IPS-20b (cell line): Measurements from ENCODE around the gene COIL.

Source experiments
- H3K27ac ChIP-seq: one replicate; pipeline ENCODE4 v1.5.1; 2013; ENCODE audit warnings: low read length
- H3K27me3 ChIP-seq: 2 replicates; pipeline ENCODE4 v1.6.1; 2013; ENCODE audit warnings: mild to moderate bottlenecking, low read length, inconsistent platforms; ENCODE audit not compliant: insufficient read depth
- H3K36me3 ChIP-seq: 2 replicates; pipeline ENCODE4 v1.6.1; 2013; ENCODE audit warnings: low read depth, mild to moderate bottlenecking, inconsistent platforms, low read length, moderate library complexity; ENCODE audit not compliant: insufficient read depth
- H3K4me1 ChIP-seq: 2 replicates; pipeline ENCODE4 v1.6.1; 2013; ENCODE audit warnings: mild to moderate bottlenecking, control low read depth, inconsistent platforms, low read length, moderate library complexity; ENCODE audit not compliant: insufficient read depth
- H3K4me3 ChIP-seq: 2 replicates; pipeline ENCODE4 v1.5.1; 2013; ENCODE audit warnings: mild to moderate bottlenecking, low read length, inconsistent platforms
- H3K9ac ChIP-seq: 2 replicates; pipeline ENCODE4 v1.6.1; 2013; ENCODE audit warnings: low read depth, mild to moderate bottlenecking, inconsistent platforms, low read length, moderate library complexity
- H3K9me3 ChIP-seq: 2 replicates; pipeline ENCODE4 v1.6.1; 2013; ENCODE audit warnings: mild to moderate bottlenecking, low read depth, low read length, inconsistent platforms; ENCODE audit not compliant: insufficient read depth

COIL gene

DNA sequence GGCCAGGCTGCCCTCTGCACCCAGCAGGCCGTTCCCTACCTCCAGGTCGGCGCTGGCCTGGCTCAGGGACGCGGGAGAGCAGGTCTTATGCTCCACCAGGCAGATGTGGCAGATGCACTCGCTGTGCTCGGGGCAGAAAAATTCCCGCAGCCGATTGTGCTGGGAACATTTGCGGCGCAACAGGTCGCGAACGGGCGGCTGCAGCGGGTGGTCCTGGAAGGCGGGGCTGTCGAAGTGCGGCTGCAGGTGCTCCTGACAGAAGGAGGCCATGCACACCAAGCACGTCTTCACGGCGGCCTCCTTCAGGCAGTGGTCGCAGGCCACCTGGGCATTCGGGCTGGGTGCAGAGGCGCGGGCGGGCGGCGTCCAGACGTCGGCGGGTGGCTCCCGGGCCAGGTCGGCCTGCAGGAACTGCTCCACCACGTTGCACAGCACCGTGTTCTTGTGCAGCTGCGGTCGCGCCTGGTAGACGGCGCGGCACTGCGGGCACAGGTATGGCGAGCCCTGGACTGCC, 47.4 kb downstream of the COIL start:
- Histone ChIP-seq H3K27ac (no peak overlapping the region), H3K27me3 (peaks cover 38% of the 10 kb centered on the region), H3K4me1 (no peaks in the 10 kb centered on the region), H3K9ac (peak overlapping the region; percentile 55; the same call in 1 of the 2 replicates), H3K9me3 (no peaks in the 10 kb centered on the region), H3K36me3 (peaks cover 2% of the 10 kb centered on the region; the same call in 1 of the 2 replicates), H3K4me3 (peak overlapping the region; percentile 84)

DNA sequence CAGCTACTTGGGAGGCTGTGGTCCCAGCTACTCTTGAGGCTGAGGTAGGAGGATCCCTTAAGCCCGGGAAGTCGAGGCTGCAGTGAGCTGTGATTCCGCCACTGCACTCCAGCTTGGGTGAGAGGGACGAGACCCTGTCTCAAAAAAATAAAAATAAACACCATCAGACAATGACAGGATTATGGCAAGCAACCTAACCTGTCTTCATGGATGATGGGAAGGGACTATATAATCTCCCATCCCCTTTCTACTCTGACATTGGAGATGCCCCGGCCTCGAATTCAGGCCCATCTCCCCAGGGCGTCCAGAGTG, 47.9 kb downstream of the COIL start:
- H3K27ac ChIP-seq = no peak overlapping the region
- H3K9me3 ChIP-seq = no peaks in the 10 kb centered on the region
- peak overlapping the region; percentile 18; the same call in 1 of the 2 replicates for H3K9ac ChIP-seq
- peaks cover 38% of the 10 kb centered on the region for H3K27me3 ChIP-seq
- H3K4me1 ChIP-seq = no peaks in the 10 kb centered on the region
- peak overlapping the region; percentile 84 for H3K4me3 ChIP-seq
- H3K36me3 ChIP-seq = peaks cover 6% of the 10 kb centered on the region

DNA sequence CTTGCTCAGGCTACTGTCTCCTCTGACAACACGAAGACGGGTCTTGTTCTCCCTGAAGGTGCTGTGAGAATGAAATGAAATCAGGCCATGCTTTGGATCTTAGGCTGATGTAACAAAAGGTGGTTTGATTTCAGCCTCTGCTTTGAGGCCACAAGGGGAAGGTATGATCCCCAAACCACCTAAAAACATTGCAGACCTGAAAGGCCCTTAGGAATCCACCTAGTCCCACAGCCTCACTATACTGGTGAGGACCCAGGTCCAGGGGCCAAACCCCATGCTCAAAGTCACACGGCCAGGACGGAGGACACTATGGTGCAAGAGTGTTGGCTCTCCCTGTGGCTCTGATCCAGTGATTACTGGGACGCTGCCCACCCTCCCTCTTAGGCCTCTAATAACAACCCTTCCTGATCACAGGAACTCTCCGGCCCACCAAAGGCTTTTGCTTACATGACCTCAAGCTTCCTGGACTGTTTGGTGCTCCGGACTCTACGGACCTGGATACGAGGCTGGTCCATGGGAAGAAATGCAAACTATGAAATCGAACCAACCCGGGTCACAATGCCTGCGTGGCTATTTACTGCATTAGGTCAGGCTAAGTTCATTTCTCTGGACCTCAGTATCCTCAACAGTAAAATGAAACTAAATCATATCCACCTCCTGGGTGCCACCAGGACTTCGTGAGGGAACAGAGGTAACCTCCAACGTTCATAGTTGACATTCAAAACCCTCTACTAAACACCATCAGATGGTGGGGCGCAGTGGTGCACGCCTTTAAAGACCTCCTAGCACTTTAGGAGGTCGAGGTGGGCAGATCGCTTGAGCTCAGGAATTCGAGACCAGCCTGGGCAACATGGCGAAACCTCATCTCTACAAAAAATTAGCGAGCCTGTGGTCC, 48.5 kb downstream of the COIL start:
- H3K27ac ChIP-seq = no peak overlapping the region
- no peak overlapping the region for H3K9ac ChIP-seq
- H3K4me1 ChIP-seq = no peaks in the 10 kb centered on the region

DNA sequence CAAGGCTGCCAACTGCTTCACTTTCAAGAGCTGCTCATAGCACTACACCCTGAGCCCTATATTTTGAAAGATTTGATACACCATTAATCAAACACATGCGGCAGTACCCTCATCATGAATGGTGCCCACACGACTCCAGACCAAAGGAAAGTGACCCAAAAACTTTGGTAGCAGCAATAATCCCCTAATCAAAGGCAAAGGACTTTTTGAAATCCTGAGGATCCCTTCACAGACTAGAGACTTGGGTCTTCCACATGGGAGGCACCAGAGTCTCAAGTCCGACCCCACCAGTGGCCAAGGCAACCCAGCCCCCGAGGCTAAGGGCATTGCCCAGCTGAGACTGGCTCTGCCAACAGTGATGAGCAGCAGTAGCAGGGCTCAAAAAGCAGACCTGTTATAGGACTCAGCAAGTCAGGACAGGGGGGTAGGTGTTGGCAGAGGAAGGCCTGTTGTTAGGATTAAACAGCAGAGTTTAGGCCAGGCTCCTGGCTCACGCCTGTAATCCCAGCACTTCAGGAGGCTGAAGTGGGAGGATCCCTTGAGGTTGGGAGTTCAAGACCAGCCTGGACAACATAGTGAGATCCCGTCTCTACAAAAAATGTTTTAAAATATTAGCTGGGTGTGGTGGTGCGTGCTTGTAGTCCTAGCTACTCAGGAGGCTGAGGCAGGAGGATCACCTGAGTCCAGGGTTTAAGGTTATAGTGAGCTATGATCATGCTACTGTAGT, 50.2 kb downstream of the COIL start:
- H3K9ac ChIP-seq = no peak overlapping the region
- no peaks in the 10 kb centered on the region for H3K4me1 ChIP-seq
- peaks cover 24% of the 10 kb centered on the region for H3K36me3 ChIP-seq
- H3K9me3 ChIP-seq = no peaks in the 10 kb centered on the region
- H3K4me3 ChIP-seq = no peak overlapping the region
- no peak overlapping the region for H3K27ac ChIP-seq
- H3K27me3 ChIP-seq = peaks cover 32% of the 10 kb centered on the region

More for the DNA sequence above, 48.5 kb downstream of the COIL start:
- Histone ChIP-seq H3K27me3 (peaks cover 38% of the 10 kb centered on the region), H3K4me3 (peak overlapping the region; percentile 84), H3K36me3 (peaks cover 12% of the 10 kb centered on the region), H3K9me3 (no peaks in the 10 kb centered on the region)

DNA sequence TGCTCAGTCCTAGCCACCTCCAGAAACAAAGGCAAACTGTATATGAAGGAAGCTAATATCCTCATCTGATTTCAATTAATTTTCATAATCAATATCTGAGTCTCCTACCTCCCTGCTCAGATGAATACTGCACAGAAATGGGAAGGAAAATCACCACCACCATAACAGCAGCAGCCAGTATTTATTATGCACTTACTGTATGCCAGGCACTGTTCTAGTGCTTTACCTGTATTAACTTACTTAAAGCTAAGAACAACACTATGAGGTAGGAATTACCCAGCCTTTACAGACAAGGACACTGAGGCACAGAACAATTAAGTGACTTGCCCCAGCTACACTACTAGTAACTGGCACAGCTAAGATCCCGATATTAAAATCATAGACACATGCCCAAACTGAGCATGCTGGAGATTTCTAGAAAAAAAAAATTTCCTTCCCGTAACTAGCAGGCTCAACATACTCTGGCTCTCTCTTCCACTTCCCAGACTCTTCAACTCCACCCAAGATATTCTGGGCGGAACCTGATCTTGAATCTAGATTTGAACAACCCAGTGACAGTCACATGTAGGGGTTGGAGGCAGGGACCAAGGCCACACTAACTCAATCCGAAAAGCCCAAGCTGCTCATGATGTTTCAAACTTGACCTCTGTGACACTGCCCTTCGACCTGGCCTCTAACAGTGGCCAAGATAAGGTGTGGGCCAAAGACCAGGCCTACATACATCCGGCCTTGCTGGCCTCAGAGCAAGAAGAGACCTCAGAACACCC, 50.9 kb downstream of the COIL start:
- no peak overlapping the region for H3K9ac ChIP-seq
- peaks cover 26% of the 10 kb centered on the region for H3K36me3 ChIP-seq
- H3K9me3 ChIP-seq = no peaks in the 10 kb centered on the region
- peaks cover 25% of the 10 kb centered on the region for H3K27me3 ChIP-seq
- no peak overlapping the region for H3K4me3 ChIP-seq
- no peaks in the 10 kb centered on the region for H3K4me1 ChIP-seq
- no peak overlapping the region for H3K27ac ChIP-seq

DNA sequence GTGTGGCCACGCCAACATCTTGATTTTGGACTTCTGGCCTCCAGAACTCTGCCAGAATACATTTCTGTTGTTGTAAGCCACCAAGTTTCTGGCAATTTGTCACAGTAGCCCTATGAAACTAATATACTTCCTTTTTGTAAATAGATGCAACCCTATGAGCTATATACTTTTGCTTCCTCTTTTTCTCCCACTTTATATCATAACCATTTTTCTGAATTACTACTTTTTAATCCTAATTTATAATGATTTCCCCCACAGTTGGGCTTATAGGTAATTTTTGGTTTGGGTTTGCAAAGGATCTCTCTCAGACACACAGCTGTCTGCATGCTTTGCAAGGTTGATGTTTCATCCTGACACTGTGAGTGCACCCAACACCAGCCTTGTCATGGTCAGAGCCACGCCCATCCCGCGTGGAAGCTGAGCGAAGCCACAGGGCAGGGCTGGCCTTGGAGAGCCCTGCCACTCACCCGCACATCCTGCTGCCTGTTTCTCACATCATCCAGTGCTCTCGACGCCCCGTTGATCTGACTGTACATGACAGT, 52.8 kb downstream of the COIL start:
- Histone ChIP-seq H3K9me3 (no peaks in the 10 kb centered on the region), H3K4me1 (no peaks in the 10 kb centered on the region), H3K27me3 (peaks cover 8% of the 10 kb centered on the region), H3K36me3 (peaks cover 44% of the 10 kb centered on the region), H3K27ac (no peak overlapping the region), H3K4me3 (no peak overlapping the region), H3K9ac (no peak overlapping the region)

DNA sequence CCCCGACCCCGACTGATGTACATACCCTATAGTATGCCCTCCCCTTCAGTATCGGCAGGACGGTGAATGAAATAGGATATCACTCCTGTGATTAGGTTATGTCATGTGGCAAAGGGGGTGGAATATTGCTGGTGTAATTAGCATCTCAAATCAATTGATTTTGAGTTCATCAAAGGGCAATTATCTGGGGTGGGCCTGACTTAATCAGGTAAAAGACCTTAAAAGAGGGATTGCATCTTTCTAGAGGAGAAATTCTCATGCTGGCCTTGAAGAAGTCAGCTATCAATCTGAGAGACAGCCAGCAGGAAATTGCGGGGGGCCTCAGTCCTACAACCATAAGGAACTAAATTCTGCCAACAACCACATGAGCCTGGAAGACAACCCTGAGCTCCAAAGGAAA, 57.3 kb downstream of the COIL start:
- H3K36me3 ChIP-seq = peaks cover 83% of the 10 kb centered on the region
- H3K4me1 ChIP-seq = no peaks in the 10 kb centered on the region
- no peaks in the 10 kb centered on the region for H3K27me3 ChIP-seq
- no peak overlapping the region for H3K9ac ChIP-seq
- H3K9me3 ChIP-seq = no peaks in the 10 kb centered on the region
- H3K4me3 ChIP-seq = no peak overlapping the region
- H3K27ac ChIP-seq = no peak overlapping the region

- Histone ChIP-seq H3K4me1 (no peaks in the 10 kb centered on the region), H3K4me3 (no peak overlapping the region), H3K36me3 (peaks cover 83% of the 10 kb centered on the region), H3K27me3 (no peaks in the 10 kb centered on the region), H3K9ac (no peak overlapping the region), H3K9me3 (no peaks in the 10 kb centered on the region), H3K27ac (no peak overlapping the region)
Measured at GRCh38 chr17:56902348-56902747, 58.5 kb downstream of the COIL start.

DNA sequence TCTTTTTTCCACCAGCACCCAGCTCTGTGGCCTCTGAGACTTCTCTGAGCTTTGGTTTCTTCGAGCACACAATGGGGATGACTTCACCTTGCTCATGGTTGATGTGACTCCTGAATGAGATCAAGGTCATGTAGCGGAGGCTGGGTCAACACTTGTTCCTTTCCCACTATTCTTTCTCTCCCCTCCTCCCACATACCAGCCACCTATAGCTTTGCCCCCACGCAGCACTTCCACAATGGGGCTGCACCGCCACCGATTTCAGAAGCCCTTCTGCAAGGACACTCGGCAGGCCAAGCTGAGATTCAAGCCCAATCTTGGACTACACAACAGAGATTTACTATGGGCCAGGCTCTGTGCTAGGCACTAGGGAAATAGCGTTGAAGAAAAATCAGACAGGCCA, 61.4 kb downstream of the COIL start:
- Histone ChIP-seq H3K36me3 (peaks cover 79% of the 10 kb centered on the region), H3K27me3 (no peaks in the 10 kb centered on the region), H3K4me1 (peaks cover 10% of the 10 kb centered on the region; the same call in 1 of the 2 replicates), H3K9ac (no peak overlapping the region), H3K4me3 (no peak overlapping the region), H3K9me3 (no peaks in the 10 kb centered on the region), H3K27ac (no peak overlapping the region)

- peaks cover 10% of the 10 kb centered on the region; the same call in 1 of the 2 replicates for H3K4me1 ChIP-seq
- H3K36me3 ChIP-seq = peaks cover 75% of the 10 kb centered on the region
- H3K9me3 ChIP-seq = no peaks in the 10 kb centered on the region
- no peak overlapping the region for H3K27ac ChIP-seq
- H3K27me3 ChIP-seq = no peaks in the 10 kb centered on the region
- H3K4me3 ChIP-seq = no peak overlapping the region
- no peak overlapping the region for H3K9ac ChIP-seq
Measured at GRCh38 chr17:56898874-56899273, 62.0 kb downstream of the COIL start.
